HG03108 (cell line): Measurements from ENCODE around the gene JPH4.

Experiments
- ATAC-seq: cut with Tn5 transposase; IDR thresholded peaks from one replicate; pipeline ENCODE4 v1.9.1; 2021; ENCODE audit warnings: moderate library complexity; ENCODE audit not compliant: unreplicated experiment

Gene JPH4

GRCh38 chr14:23565626-23566025, 13.0 kb downstream of the JPH4 start:
- no peak for ATAC-seq

- no peak for ATAC-seq
Measured at GRCh38 chr14:23564876-23565275, 13.7 kb downstream of the JPH4 start.

GRCh38 chr14:23564181-23564812, 14.3 kb downstream of the JPH4 start:
- no peak for ATAC-seq

- no peak for ATAC-seq
Measured at GRCh38 chr14:23563473-23564180, 15.0 kb downstream of the JPH4 start.

- ATAC-seq = no peak
Measured at GRCh38 chr14:23562822-23563472, 15.6 kb downstream of the JPH4 start.

- ATAC-seq = no peak
Measured at GRCh38 chr14:23561873-23562821, 16.4 kb downstream of the JPH4 start.

- no peak for ATAC-seq
Measured at GRCh38 chr14:23561259-23561658, 17.3 kb downstream of the JPH4 start.

GRCh38 chr14:23559926-23560520, 18.6 kb downstream of the JPH4 start:
- ATAC-seq = no peak

GRCh38 chr14:23559010-23559925, 19.3 kb downstream of the JPH4 start:
- no peak for ATAC-seq

GRCh38 chr14:23558346-23559009, 20.1 kb downstream of the JPH4 start:
- ATAC-seq = no peak

- ATAC-seq = no peak
Measured at GRCh38 chr14:23557946-23558345, 20.6 kb downstream of the JPH4 start.

- ATAC-seq = no peak
Measured at GRCh38 chr14:23557521-23557920, 21.1 kb downstream of the JPH4 start.

- no peak for ATAC-seq
Measured at GRCh38 chr14:23556700-23557440, 21.7 kb downstream of the JPH4 start.

- ATAC-seq = peak; percentile 82
Measured at GRCh38 chr14:23555882-23556699, 22.5 kb downstream of the JPH4 start, which contains the start of gene THTPA. Gene THTPA, plus strand, starts transcription at chr14:23556271. Its CDS starts 487 bp downstream, at chr14:23556758.

GRCh38 chr14:23555533-23555881, 23.1 kb downstream of the JPH4 start:
- no peak for ATAC-seq

- peak; percentile 60 for ATAC-seq
Measured at GRCh38 chr14:23551266-23552028, 27.1 kb downstream of the JPH4 start, which contains the start of gene ZFHX2. Gene ZFHX2, minus strand, starts transcription at chr14:23551765. Its CDS starts 16,440 bp downstream, at chr14:23535325.

GRCh38 chr14:23550812-23551265, 27.8 kb downstream of the JPH4 start:
- no peak for ATAC-seq
